Measurements from ENCODE around the gene KRTAP5-3. TPM values are rescaled to one million over a fixed set of nuclear protein-coding genes. Genes with fewer than 3 reads are reported as not detected.
"Not testable (repeated sequence)": the region's sequence is repeated elsewhere in the genome, so short reads cannot be mapped to it uniquely, and the experiment has no call there.

The KRTAP5-3 gene
- total and polyA plus RNA-seq, 4 donors: not detected

DNA sequence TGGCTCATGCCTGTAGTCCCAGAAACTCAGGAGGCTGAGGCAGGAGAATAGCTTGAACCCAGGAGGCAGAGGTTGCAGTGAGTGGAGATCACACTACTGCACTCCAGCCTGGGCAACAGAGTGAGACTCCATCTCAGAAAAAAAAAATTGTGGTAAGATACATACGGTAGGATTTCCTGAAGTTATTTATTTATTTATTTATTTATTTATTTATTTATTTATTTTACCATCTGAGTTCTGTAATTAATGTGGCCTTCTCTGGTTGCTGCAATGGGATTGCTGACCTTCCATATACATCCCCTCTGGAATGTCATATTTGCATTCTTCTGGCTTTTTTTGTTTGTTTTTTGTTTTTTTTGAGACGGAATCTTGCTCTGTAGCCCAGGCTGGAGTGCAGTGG lies 25.4 kb downstream of the KRTAP5-3 start:
- not testable (repeated sequence) for DNase-seq; H3K36me3 ChIP-seq (ENCODE audit: control insufficient read depth in 4 of 4, insufficient read depth in 4 of 4, low read length in 4 of 4); H3K27me3 ChIP-seq (ENCODE audit: control insufficient read depth in 3 of 3, insufficient read depth in 3 of 3, low read length in 2 of 3); ATAC-seq (ENCODE audit: insufficient read depth, low FRiP score); H3K4me1 ChIP-seq (ENCODE audit: control insufficient read depth in 5 of 5, insufficient read depth in 5 of 5, low read length in 5 of 5); H3K9ac ChIP-seq (ENCODE audit: insufficient read depth in 1 of 2, low read length in 2 of 2); H3K4me3 ChIP-seq; H3K27ac ChIP-seq (ENCODE audit: low read depth in 1 of 2, low read length in 1 of 2); H3K9me3 ChIP-seq (ENCODE audit: control insufficient read depth in 4 of 4, insufficient read depth in 3 of 4, low read length in 3 of 4)
- 58 to 65% methylated on average over 2 of the region's 2 CpGs for WGBS, 2 donors

DNA sequence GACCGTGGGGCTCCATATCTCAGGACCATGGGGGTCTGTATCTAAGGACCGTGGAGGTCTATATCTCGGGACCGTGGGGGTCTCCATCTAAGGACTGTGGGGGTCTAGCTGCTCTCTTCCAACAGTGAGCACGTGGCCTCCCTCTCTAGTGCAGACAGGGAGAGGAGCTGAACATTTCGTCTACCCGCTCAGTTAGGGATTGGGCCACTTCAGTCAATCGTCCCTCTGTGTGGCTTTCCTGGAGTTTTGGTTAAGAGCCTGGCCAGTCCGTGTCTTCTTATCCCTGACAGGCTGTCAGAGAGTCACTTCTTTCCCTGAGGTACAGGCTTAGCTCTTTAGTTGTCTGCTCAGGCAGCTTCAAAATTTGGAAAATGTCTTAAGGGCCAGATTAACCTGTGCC lies 26.3 kb downstream of the KRTAP5-3 start:
- TF ChIP-seq, protein P1, sequence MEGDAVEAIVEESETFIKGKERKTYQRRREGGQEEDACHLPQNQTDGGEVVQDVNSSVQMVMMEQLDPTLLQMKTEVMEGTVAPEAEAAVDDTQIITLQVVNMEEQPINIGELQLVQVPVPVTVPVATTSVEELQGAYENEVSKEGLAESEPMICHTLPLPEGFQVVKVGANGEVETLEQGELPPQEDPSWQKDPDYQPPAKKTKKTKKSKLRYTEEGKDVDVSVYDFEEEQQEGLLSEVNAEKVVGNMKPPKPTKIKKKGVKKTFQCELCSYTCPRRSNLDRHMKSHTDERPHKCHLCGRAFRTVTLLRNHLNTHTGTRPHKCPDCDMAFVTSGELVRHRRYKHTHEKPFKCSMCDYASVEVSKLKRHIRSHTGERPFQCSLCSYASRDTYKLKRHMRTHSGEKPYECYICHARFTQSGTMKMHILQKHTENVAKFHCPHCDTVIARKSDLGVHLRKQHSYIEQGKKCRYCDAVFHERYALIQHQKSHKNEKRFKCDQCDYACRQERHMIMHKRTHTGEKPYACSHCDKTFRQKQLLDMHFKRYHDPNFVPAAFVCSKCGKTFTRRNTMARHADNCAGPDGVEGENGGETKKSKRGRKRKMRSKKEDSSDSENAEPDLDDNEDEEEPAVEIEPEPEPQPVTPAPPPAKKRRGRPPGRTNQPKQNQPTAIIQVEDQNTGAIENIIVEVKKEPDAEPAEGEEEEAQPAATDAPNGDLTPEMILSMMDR (IDR thresholded peaks at IDR 0.05; ENCODE audit: control extremely low read depth, extremely low read depth): no peak
- WGBS, 2 donors: 82 to 88% methylated on average over 9 of the region's 9 CpGs
- no peak overlapping the region for H3K27ac ChIP-seq (ENCODE audit: low read depth in 1 of 2, low read length in 1 of 2)
- H3K9ac ChIP-seq (ENCODE audit: insufficient read depth in 1 of 2, low read length in 2 of 2): no peak overlapping the region
- peaks cover 0 to 2% (median 0%) of the 10 kb centered on the region in 4 donors for H3K36me3 ChIP-seq (ENCODE audit: control insufficient read depth in 4 of 4, insufficient read depth in 4 of 4, low read length in 4 of 4)
- no peaks in the 10 kb centered on the region for H3K4me1 ChIP-seq (ENCODE audit: control insufficient read depth in 5 of 5, insufficient read depth in 5 of 5, low read length in 5 of 5)
- no peak overlapping the region for H3K4me3 ChIP-seq
- H3K9me3 ChIP-seq (ENCODE audit: control insufficient read depth in 4 of 4, insufficient read depth in 3 of 4, low read length in 3 of 4): peaks cover 0 to 6% (median 2%) of the 10 kb centered on the region in 4 donors
- ATAC-seq (ENCODE audit: insufficient read depth, low FRiP score) (no peak), DNase-seq (no peak)
- H3K27me3 ChIP-seq (ENCODE audit: control insufficient read depth in 3 of 3, insufficient read depth in 3 of 3, low read length in 2 of 3): no peaks in the 10 kb centered on the region

DNA sequence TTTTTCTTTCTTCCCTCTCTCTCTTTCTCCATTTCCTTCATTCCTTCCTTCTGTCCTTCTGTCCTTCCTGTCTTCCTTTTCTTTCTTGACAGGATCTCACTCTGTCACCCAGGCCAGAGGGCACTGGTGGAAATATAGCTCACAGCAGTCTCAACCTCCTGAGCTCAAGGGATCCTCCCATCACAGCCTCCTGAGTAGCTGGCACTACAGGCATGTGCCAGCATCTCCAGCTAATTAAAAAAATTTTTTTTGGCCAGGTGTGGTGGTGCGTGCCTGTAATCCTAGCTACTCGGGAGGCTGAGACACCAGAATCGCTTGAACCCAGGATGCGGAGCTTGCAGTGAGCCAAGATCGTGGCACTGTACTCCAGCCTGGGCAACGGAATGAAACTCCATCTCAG lies 31.4 kb downstream of the KRTAP5-3 start:
- H3K27me3 ChIP-seq (ENCODE audit: control insufficient read depth in 3 of 3, insufficient read depth in 3 of 3, low read length in 2 of 3): peaks cover 0 to 17% (median 16%) of the 10 kb centered on the region in 3 donors
- no peak for ATAC-seq (ENCODE audit: insufficient read depth, low FRiP score)
- no peak for DNase-seq
- no peak overlapping the region for H3K27ac ChIP-seq (ENCODE audit: low read depth in 1 of 2, low read length in 1 of 2)
- peaks cover 0 to 6% (median 2%) of the 10 kb centered on the region in 4 donors for H3K9me3 ChIP-seq (ENCODE audit: control insufficient read depth in 4 of 4, insufficient read depth in 3 of 4, low read length in 3 of 4)
- no peak overlapping the region for H3K4me3 ChIP-seq
- no peaks in the 10 kb centered on the region for H3K36me3 ChIP-seq (ENCODE audit: control insufficient read depth in 4 of 4, insufficient read depth in 4 of 4, low read length in 4 of 4)
- TF ChIP-seq, protein P1 (IDR thresholded peaks at IDR 0.05; ENCODE audit: control extremely low read depth, extremely low read depth): no peak
- H3K4me1 ChIP-seq (ENCODE audit: control insufficient read depth in 5 of 5, insufficient read depth in 5 of 5, low read length in 5 of 5): no peaks in the 10 kb centered on the region
- WGBS, 2 donors: 79 to 89% methylated on average over 6 of the region's 6 CpGs
- no peak overlapping the region for H3K9ac ChIP-seq (ENCODE audit: insufficient read depth in 1 of 2, low read length in 2 of 2)

DNA sequence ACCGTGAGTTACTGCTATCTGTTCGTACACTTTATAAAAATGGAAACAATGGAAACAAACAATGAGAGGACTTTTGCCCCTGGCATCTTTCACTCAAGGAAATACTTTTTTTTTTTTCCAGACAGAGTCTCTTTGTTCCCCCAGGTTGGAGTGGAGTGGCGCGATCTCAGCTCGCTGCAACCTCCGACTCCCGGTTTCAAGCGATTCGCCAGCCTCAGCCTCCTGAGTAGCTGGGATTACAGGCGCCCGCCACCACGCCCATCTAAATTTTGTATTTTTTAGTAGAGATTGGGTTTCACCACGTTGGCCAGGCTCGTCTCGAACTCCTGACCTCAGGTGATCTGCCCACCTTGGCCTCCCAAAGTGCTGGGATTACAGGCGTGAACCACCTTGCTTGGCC lies 32.5 kb downstream of the KRTAP5-3 start:
- not testable (repeated sequence) for H3K4me1 ChIP-seq (ENCODE audit: control insufficient read depth in 5 of 5, insufficient read depth in 5 of 5, low read length in 5 of 5); H3K9ac ChIP-seq (ENCODE audit: insufficient read depth in 1 of 2, low read length in 2 of 2); H3K27ac ChIP-seq (ENCODE audit: low read depth in 1 of 2, low read length in 1 of 2); ATAC-seq (ENCODE audit: insufficient read depth, low FRiP score); H3K4me3 ChIP-seq; H3K9me3 ChIP-seq (ENCODE audit: control insufficient read depth in 4 of 4, insufficient read depth in 3 of 4, low read length in 3 of 4); H3K36me3 ChIP-seq (ENCODE audit: control insufficient read depth in 4 of 4, insufficient read depth in 4 of 4, low read length in 4 of 4); DNase-seq
- 82 to 87% methylated on average over 16 of the region's 16 CpGs for whole genome bisulfite sequencing, 2 donors
- H3K27me3 ChIP-seq (ENCODE audit: control insufficient read depth in 3 of 3, insufficient read depth in 3 of 3, low read length in 2 of 3): peaks cover 0 to 21% (median 16%) of the 10 kb centered on the region in 3 donors

DNA sequence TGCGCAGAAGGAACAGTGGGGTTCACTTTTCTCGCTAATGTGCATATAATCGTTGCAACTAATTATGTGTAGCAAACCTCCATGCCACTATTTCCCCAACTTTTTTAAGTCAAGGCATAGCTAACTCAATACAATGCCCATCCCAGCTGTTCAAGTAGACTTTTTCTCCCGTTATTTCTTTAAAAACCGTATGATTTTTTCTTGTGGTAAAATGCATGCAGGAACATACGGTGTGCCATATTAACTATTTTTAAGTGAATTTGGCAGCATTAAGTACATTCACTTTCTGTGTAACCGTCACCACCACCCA lies 33.4 kb downstream of the KRTAP5-3 start:
- no peak overlapping the region for H3K27ac ChIP-seq (ENCODE audit: low read depth in 1 of 2, low read length in 1 of 2)
- peaks cover 0 to 5% (median 0%) of the 10 kb centered on the region in 5 donors for H3K4me1 ChIP-seq (ENCODE audit: control insufficient read depth in 5 of 5, insufficient read depth in 5 of 5, low read length in 5 of 5)
- TF ChIP-seq, protein P1 (IDR thresholded peaks at IDR 0.05; ENCODE audit: control extremely low read depth, extremely low read depth): no peak
- no peak overlapping the region for H3K4me3 ChIP-seq
- no peak for DNase-seq
- 17 to 22% methylated on average over 7 of the region's 7 CpGs for WGBS, 2 donors
- no peak overlapping the region for H3K9ac ChIP-seq (ENCODE audit: insufficient read depth in 1 of 2, low read length in 2 of 2)
- H3K9me3 ChIP-seq (ENCODE audit: control insufficient read depth in 4 of 4, insufficient read depth in 3 of 4, low read length in 3 of 4): peaks cover 0 to 6% (median 2%) of the 10 kb centered on the region in 4 donors
- ATAC-seq (ENCODE audit: insufficient read depth, low FRiP score): no peak
- peaks cover 0 to 25% (median 16%) of the 10 kb centered on the region in 3 donors for H3K27me3 ChIP-seq (ENCODE audit: control insufficient read depth in 3 of 3, insufficient read depth in 3 of 3, low read length in 2 of 3)
- H3K36me3 ChIP-seq (ENCODE audit: control insufficient read depth in 4 of 4, insufficient read depth in 4 of 4, low read length in 4 of 4): no peaks in the 10 kb centered on the region
